GM12878 (cell line): ENCODE measurements around the gene CHMP6. TPM values are rescaled to one million over a fixed set of nuclear protein-coding genes. Genes with fewer than 3 reads are reported as not detected.

ENCODE experiments used
- ATAC-seq: fragments of 200-7000 bp; cut with Tn5 transposase; 3 replicates; pipeline ENCODE4 v1.9.1; 2020; ENCODE audit warnings: mild to moderate bottlenecking, moderate library complexity
- BruUV-seq: library from RNA; stranded (reverse); fragments of 400-500 nt; replicated peaks from 2 replicates; lab custom pipeline; 2021; lab: Mats Ljungman, UMichigan
- CTCF ChIA-PET: fragments of 300-600 bp; sonication (Branson Sonifier 250); formaldehyde crosslinking; extraction: SDS; loops from one replicate; lab custom pipeline; 2021; ENCODE audit warnings: inconsistent platforms; lab: Yijun Ruan, JAX
- POLR2A ChIA-PET: fragments of 350-600 bp; formaldehyde crosslinking; extraction: SDS; loops from one replicate; lab custom pipeline; 2021; ENCODE audit warnings: inconsistent platforms; lab: Charles Lee
- RAD21 ChIA-PET: fragments of 300-600 bp; sonication (Branson Sonifier 250); formaldehyde crosslinking; loops from one replicate; lab custom pipeline; 2023; ENCODE audit warnings: antibody characterized with exemption; ENCODE audit not compliant: unreplicated experiment; lab: Charles Lee
- SMC1A ChIA-PET: fragments of 300-600 bp; sonication (Branson Sonifier 250); formaldehyde crosslinking; loops from one replicate; lab custom pipeline; 2023; ENCODE audit not compliant: unreplicated experiment, uncharacterized antibody; lab: Charles Lee
- DNase-seq: peaks from one replicate; pipeline ENCODE4 v3.0.0-alpha.2; 2011; ENCODE audit warnings: low read depth, low spot score
- FAIRE-seq: peaks from 3 replicates; lab custom pipeline; 2011; peaks lifted over from hg19 to GRCh38; lab: Jason Lieb, UNC
- H2AFZ ChIP-seq: 2 replicates; pipeline ENCODE4 v1.6.0; 2011; ENCODE audit warnings: low read depth, low read length, control low read depth; ENCODE audit not compliant: control insufficient read depth
- H3K27ac ChIP-seq: 2 replicates; pipeline ENCODE4 v1.5.1; 2011; ENCODE audit warnings: control low read depth; ENCODE audit not compliant: control insufficient read depth, insufficient read depth
- H3K27me3 ChIP-seq, 2 experiments: replicated peaks in 1 of 2; 2 replicates each; pipeline versions ENCODE4 v1.6.0 to v1.6.1; 2011; ENCODE audit warnings: low read length in 1 of 2; ENCODE audit not compliant: control insufficient read depth in 2 of 2, insufficient read depth in 2 of 2
- H3K36me3 ChIP-seq, 2 experiments: 2 replicates each; pipeline ENCODE4 v1.5.1; 2011; ENCODE audit warnings: low read length in 1 of 2; ENCODE audit not compliant: control insufficient read depth in 2 of 2, insufficient read depth in 2 of 2
- H3K4me1 ChIP-seq: 2 replicates; pipeline ENCODE4 v1.6.1; 2011; ENCODE audit warnings: mild to moderate bottlenecking, low read length, moderate library complexity, mixed read lengths; ENCODE audit not compliant: control insufficient read depth, insufficient read depth
- H3K4me2 ChIP-seq: 2 replicates; pipeline ENCODE4 v1.6.0; 2011; ENCODE audit warnings: control low read depth; ENCODE audit not compliant: control insufficient read depth, insufficient read depth
- H3K4me3 ChIP-seq: fragments of 200-600 bp; sonication (generic); 2 replicates; pipeline ENCODE4 v1.5.1; 2016
- H3K79me2 ChIP-seq: 2 replicates; pipeline ENCODE4 v1.6.0; 2011; ENCODE audit warnings: low read length; ENCODE audit not compliant: control insufficient read depth, insufficient read depth
- H3K9ac ChIP-seq: 2 replicates; pipeline ENCODE4 v1.8.0; 2011; ENCODE audit warnings: low read length, control low read depth, mixed read lengths; ENCODE audit not compliant: control insufficient read depth, insufficient read depth
- H3K9me3 ChIP-seq: replicated peaks from 3 replicates; pipeline ENCODE4 v1.5.1; 2011; ENCODE audit warnings: mild to moderate bottlenecking, low read length; ENCODE audit not compliant: control insufficient read depth, insufficient read depth
- H4K20me1 ChIP-seq: 2 replicates; pipeline ENCODE4 v1.6.0; 2011; ENCODE audit not compliant: control insufficient read depth, insufficient read depth
- BACH1 ChIP-seq: fragments of 450-650 bp; IDR thresholded peaks from 2 replicates; pipeline ENCODE4 v1.6.1; 2017; ENCODE audit warnings: mild to moderate bottlenecking, borderline replicate concordance
- HDAC2 ChIP-seq: fragments of 200-600 bp; sonication (generic); IDR thresholded peaks from 2 replicates; pipeline ENCODE4 v1.6.1; 2017
- LARP7 ChIP-seq: fragments of 450-650 bp; IDR thresholded peaks from 2 replicates; pipeline ENCODE4 v1.6.1; 2017; ENCODE audit warnings: mild to moderate bottlenecking
- MXI1 ChIP-seq: fragments of 150-350 bp; IDR thresholded peaks from 2 replicates; pipeline ENCODE4 v1.6.1; 2011; ENCODE audit warnings: low read depth, mild to moderate bottlenecking, inconsistent platforms, low read length, improper control_type of control experiment
- RUNX3 ChIP-seq: IDR thresholded peaks from 2 replicates; pipeline ENCODE4 v1.6.1; 2012; ENCODE audit warnings: low read length, inconsistent platforms
- ZBED1 ChIP-seq: IDR thresholded peaks from 2 replicates; pipeline ENCODE4 v1.6.1; 2016; ENCODE audit warnings: borderline replicate concordance
- WGBS: methylation state at CpG from one replicate; pipeline ENCODE4 v1.1.6; 2016; ENCODE audit warnings: low lambda C conversion rate; ENCODE audit not compliant: insufficient replicate concordance, insufficient coverage; ENCODE audit errors: missing lambda C conversion rate; 5-methylcytosine and 5-hydroxymethylcytosine counted together
- in situ Hi-C: fragments of 300-500 bp; cut with MboI; formaldehyde crosslinking; loops from 9 replicates; pipeline ENCODE4 v1.14.3; 2018; ENCODE audit warnings: mixed read lengths
- intact Hi-C: fragments of 100-400 bp; cut with micrococcal nuclease; formaldehyde crosslinking; loops from one replicate; pipeline ENCODE4 v1.14.2; 2022; ENCODE audit not compliant: unreplicated experiment
- polyA plus RNA-seq, 11 experiments: library from polyadenylated mRNA; depleted of rRNA in 4 of 11; unstranded in 6 of 11; stranded (reverse) in 5 of 11; fragments of >200 nt; fragmentation: Nextera tagmentation in 4 of 11; fragmentation: Illumina TruSeq in 1 of 11; extraction: Ambion mirVana in 4 of 11; extraction: Trizol in 1 of 11; gene quantifications; 1 replicate in 1 of 11; 2 replicates in 10 of 11; pipeline versions ENCODE4 v1.2.1 to v1.2.3, GENCODE V29; 2011 to 2016; ENCODE audit warnings: inconsistent platforms in 2 of 11, missing spikeins in 2 of 11, low read depth in 1 of 11
- total RNA-seq, 4 experiments: library from RNA; depleted of rRNA in 3 of 4; stranded (reverse); fragments of >200 nt in 3 of 4; fragmentation: Illumina TruSeq in 1 of 4; extraction: Trizol in 1 of 4; gene quantifications; 2 replicates each; pipeline versions ENCODE4 v1.2.1 to v1.2.3, GENCODE V29; 2013 to 2021
- TF ChIP-seq, protein P1 (sequence below): fragments of 450-650 bp; IDR thresholded peaks from 2 replicates; pipeline ENCODE4 v1.6.1; 2017; ENCODE audit warnings: antibody characterized with exemption, mild to moderate bottlenecking, moderate library complexity
- TF ChIP-seq, protein P2 (sequence below): fragments of 450-650 bp; IDR thresholded peaks from 2 replicates; pipeline ENCODE4 v1.6.1; 2017; ENCODE audit warnings: mild to moderate bottlenecking, moderate library complexity

Gene CHMP6
- total and polyA plus RNA-seq, 10 of the 15 experiments (the other 5 are each of a cell fraction or from before 2014, with no cell fraction given) = 0.21 to 37.9 (median 14.7) TPM

GRCh38 chr17:80956321-80957190, 35.1 kb upstream of the CHMP6 start (continued):
- TF ChIP-seq, protein P1, sequence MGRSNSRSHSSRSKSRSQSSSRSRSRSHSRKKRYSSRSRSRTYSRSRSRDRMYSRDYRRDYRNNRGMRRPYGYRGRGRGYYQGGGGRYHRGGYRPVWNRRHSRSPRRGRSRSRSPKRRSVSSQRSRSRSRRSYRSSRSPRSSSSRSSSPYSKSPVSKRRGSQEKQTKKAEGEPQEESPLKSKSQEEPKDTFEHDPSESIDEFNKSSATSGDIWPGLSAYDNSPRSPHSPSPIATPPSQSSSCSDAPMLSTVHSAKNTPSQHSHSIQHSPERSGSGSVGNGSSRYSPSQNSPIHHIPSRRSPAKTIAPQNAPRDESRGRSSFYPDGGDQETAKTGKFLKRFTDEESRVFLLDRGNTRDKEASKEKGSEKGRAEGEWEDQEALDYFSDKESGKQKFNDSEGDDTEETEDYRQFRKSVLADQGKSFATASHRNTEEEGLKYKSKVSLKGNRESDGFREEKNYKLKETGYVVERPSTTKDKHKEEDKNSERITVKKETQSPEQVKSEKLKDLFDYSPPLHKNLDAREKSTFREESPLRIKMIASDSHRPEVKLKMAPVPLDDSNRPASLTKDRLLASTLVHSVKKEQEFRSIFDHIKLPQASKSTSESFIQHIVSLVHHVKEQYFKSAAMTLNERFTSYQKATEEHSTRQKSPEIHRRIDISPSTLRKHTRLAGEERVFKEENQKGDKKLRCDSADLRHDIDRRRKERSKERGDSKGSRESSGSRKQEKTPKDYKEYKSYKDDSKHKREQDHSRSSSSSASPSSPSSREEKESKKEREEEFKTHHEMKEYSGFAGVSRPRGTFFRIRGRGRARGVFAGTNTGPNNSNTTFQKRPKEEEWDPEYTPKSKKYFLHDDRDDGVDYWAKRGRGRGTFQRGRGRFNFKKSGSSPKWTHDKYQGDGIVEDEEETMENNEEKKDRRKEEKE = no peak

DNA sequence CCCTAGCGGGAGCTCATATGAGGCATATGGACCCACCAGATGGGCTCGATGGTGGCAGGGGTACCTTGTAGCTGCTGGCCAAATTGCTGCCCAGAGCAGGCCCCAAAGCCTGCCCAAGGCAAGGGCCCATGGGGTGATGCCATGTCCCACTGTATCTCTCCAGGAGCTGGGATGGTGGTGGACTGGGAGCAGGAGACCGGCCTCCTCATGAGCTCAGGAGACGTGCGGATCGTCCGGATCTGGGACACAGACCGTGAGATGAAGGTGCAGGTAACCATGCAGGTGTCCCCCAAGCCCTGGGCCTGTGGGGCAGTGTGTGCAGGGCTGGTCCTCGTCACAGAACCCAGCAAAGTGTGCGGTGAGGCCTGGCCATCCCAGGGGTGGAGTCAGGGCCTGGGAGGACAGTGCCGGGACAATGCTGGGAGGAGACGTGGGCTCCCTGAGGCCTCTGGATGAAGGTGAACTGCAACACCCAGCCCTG, 34.1 kb upstream of the CHMP6 start:
- WGBS = 91% methylated on average over 12 of the region's 12 CpGs
- CTCF ChIA-PET = no interaction called here
- intact Hi-C loops = no loop called here

More for the DNA sequence above, 34.1 kb upstream of the CHMP6 start:
- POLR2A ChIA-PET = no interaction called here
- no peaks in the 10 kb centered on the region for H4K20me1 ChIP-seq
- BruUV-seq = no TSS peak
- SMC1A ChIA-PET = interaction anchor here (0.8 to 1.8 kb wide), 4 partner anchors 24 to 92 kb away, joined by 3 to 5 read pairs (median 3); no protein-coding TSS in a partner anchor
- H3K9ac ChIP-seq = no peak overlapping the region
- in situ Hi-C loops = no loop called here
- no peaks in the 10 kb centered on the region for H3K36me3 ChIP-seq
- no peak for ATAC-seq
- H3K9me3 ChIP-seq = no peaks in the 10 kb centered on the region
- DNase-seq = no peak
- RAD21 ChIA-PET = no interaction called here
- no peak for TF ChIP-seq RUNX3
- TF ChIP-seq, protein P2, sequence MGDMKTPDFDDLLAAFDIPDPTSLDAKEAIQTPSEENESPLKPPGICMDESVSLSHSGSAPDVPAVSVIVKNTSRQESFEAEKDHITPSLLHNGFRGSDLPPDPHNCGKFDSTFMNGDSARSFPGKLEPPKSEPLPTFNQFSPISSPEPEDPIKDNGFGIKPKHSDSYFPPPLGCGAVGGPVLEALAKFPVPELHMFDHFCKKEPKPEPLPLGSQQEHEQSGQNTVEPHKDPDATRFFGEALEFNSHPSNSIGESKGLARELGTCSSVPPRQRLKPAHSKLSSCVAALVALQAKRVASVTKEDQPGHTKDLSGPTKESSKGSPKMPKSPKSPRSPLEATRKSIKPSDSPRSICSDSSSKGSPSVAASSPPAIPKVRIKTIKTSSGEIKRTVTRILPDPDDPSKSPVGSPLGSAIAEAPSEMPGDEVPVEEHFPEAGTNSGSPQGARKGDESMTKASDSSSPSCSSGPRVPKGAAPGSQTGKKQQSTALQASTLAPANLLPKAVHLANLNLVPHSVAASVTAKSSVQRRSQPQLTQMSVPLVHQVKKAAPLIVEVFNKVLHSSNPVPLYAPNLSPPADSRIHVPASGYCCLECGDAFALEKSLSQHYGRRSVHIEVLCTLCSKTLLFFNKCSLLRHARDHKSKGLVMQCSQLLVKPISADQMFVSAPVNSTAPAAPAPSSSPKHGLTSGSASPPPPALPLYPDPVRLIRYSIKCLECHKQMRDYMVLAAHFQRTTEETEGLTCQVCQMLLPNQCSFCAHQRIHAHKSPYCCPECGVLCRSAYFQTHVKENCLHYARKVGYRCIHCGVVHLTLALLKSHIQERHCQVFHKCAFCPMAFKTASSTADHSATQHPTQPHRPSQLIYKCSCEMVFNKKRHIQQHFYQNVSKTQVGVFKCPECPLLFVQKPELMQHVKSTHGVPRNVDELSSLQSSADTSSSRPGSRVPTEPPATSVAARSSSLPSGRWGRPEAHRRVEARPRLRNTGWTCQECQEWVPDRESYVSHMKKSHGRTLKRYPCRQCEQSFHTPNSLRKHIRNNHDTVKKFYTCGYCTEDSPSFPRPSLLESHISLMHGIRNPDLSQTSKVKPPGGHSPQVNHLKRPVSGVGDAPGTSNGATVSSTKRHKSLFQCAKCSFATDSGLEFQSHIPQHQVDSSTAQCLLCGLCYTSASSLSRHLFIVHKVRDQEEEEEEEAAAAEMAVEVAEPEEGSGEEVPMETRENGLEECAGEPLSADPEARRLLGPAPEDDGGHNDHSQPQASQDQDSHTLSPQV = no peak
- no peak for TF ChIP-seq BACH1
- TF ChIP-seq HDAC2 = no peak
- no peak for TF ChIP-seq ZBED1
- no peak for TF ChIP-seq LARP7
- TF ChIP-seq MXI1 = no peak
- no peak overlapping the region for H3K4me3 ChIP-seq
- H3K27me3 ChIP-seq = no peaks in the 10 kb centered on the region
- no peak overlapping the region for H3K4me2 ChIP-seq
- no peak overlapping the region for H2AFZ ChIP-seq
- no peak overlapping the region for H3K27ac ChIP-seq
- no peak for FAIRE-seq
- no peaks in the 10 kb centered on the region for H3K4me1 ChIP-seq
- H3K79me2 ChIP-seq = no peaks in the 10 kb centered on the region
